ENCODE measurements around the gene ACOT13. TPM values are rescaled to one million over a fixed set of nuclear protein-coding genes. Genes with fewer than 3 reads are reported as not detected.
"Not testable (repeated sequence)": the region's sequence is repeated elsewhere in the genome, so short reads cannot be mapped to it uniquely, and the experiment has no call there.

Gene ACOT13
- total RNA-seq, 4 donors from 2014 or later, result 4.8 to 14.7 (median 10.9) TPM

DNA sequence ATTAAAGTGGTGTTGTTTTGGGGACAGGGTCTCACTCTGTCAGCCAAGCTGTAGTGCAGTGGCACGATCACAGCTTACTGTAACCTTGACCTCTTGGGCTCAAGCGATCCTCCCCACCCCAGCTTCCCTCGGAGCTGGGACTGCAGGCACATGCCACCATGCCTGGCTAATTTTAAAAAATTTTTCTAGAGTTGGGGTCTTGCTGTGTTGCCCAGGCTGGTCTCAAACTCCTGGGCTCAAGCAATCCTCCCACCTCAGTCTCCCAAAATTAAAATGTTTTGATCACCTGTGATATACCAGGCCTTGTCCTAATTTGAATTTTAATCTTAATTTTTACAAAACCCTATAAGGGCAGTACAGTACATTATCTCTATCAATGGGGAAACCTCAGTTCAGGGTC, 25.5 kb downstream of the ACOT13 start:
- Histone ChIP-seq H3K9me3 (no peaks in the 10 kb centered on the region), H3K36me3 (no peaks in the 10 kb centered on the region), H3K27me3 (no peaks in the 10 kb centered on the region), H3K4me1 (peaks cover 6% of the 10 kb centered on the region), H3K4me3 (no peak overlapping the region), H3K27ac (no peak overlapping the region)
- DNase-seq (ENCODE audit: low spot score in 2 of 2), result no peak
- WGBS, result 85% methylated on average over 3 of the region's 3 CpGs
- TF ChIP-seq POLR2A (IDR thresholded peaks at IDR 0.05) (no peak), EP300 (IDR thresholded peaks at IDR 0.05) (no peak), POLR2AphosphoS5 (IDR thresholded peaks at IDR 0.05) (no peak)
- TF ChIP-seq, protein P1, sequence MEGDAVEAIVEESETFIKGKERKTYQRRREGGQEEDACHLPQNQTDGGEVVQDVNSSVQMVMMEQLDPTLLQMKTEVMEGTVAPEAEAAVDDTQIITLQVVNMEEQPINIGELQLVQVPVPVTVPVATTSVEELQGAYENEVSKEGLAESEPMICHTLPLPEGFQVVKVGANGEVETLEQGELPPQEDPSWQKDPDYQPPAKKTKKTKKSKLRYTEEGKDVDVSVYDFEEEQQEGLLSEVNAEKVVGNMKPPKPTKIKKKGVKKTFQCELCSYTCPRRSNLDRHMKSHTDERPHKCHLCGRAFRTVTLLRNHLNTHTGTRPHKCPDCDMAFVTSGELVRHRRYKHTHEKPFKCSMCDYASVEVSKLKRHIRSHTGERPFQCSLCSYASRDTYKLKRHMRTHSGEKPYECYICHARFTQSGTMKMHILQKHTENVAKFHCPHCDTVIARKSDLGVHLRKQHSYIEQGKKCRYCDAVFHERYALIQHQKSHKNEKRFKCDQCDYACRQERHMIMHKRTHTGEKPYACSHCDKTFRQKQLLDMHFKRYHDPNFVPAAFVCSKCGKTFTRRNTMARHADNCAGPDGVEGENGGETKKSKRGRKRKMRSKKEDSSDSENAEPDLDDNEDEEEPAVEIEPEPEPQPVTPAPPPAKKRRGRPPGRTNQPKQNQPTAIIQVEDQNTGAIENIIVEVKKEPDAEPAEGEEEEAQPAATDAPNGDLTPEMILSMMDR (IDR thresholded peaks at IDR 0.05), result no peak

- no peak for DNase-seq (ENCODE audit: low spot score in 2 of 2)
- H3K27ac ChIP-seq, result no peak overlapping the region
- H3K4me1 ChIP-seq, result peaks cover 6% of the 10 kb centered on the region
- TF ChIP-seq POLR2AphosphoS5 (IDR thresholded peaks at IDR 0.05), result no peak
- no peak for TF ChIP-seq POLR2A (IDR thresholded peaks at IDR 0.05)
- TF ChIP-seq EP300 (IDR thresholded peaks at IDR 0.05), result no peak
- TF ChIP-seq, protein P1 (IDR thresholded peaks at IDR 0.05), result no peak
- H3K36me3 ChIP-seq, result no peaks in the 10 kb centered on the region
- no peak overlapping the region for H3K4me3 ChIP-seq
- H3K9me3 ChIP-seq, result no peaks in the 10 kb centered on the region
- no peaks in the 10 kb centered on the region for H3K27me3 ChIP-seq
- WGBS, result 86% methylated on average over 2 of the region's 2 CpGs
These were observed 26.1 kb downstream of the ACOT13 start for GRCh38 chr6:24692848-24693592.

DNA sequence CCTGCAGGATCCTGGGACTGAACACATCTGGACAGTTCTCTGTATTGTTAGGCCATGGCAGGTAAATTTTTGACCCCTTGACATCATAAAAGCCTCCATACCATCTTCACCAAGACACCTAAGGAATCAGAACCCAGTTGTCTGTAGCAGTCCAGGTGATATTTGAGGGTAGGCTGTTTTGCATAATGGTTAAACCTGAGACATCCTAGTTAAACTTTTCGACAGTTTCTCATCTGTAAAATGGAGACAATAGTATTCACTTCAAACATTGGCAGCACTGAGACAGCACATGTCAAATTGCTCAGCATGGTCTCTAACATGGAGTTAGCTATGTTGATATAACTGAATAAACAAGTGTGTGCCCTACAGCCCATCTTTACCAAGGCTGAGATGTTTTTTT, 27.3 kb downstream of the ACOT13 start:
- no peaks in the 10 kb centered on the region for H3K9me3 ChIP-seq
- no peak overlapping the region for H3K4me3 ChIP-seq
- 95% methylated on average over 1 of the region's 1 CpG for WGBS
- no peak for DNase-seq (ENCODE audit: low spot score in 2 of 2)
- TF ChIP-seq EP300 (IDR thresholded peaks at IDR 0.05) (no peak), POLR2AphosphoS5 (IDR thresholded peaks at IDR 0.05) (no peak), POLR2A (IDR thresholded peaks at IDR 0.05) (no peak)
- TF ChIP-seq, protein P1 (IDR thresholded peaks at IDR 0.05), result no peak
- no peak overlapping the region for H3K27ac ChIP-seq
- no peaks in the 10 kb centered on the region for H3K27me3 ChIP-seq
- no peaks in the 10 kb centered on the region for H3K36me3 ChIP-seq
- H3K4me1 ChIP-seq, result peaks cover 6% of the 10 kb centered on the region

DNA sequence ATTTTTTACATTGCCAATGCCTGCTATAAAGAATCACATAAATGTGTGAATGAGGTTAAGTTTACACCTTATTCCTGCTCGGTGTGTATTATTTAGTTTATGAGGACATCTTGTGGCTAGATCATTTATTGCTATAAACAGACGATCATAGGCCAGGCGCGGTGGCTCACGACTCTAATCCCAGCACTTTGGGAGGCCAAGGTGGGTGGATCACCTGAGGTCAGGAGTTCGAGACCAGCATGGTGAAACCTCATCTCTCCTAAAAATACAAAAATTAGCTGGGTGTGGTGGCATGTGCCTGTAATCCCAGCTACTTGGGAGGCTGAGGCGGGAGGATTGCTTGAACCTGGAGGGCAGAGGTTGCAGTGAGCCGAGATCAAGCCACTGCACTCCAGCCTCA, 28.8 kb downstream of the ACOT13 start:
- H3K27ac ChIP-seq; H3K4me3 ChIP-seq; H3K9me3 ChIP-seq; H3K36me3 ChIP-seq; DNase-seq (ENCODE audit: low spot score in 2 of 2); H3K27me3 ChIP-seq; H3K4me1 ChIP-seq: not testable (repeated sequence)
- WGBS, result 29% methylated on average over 8 of the region's 8 CpGs
- TF ChIP-seq, protein P1 (IDR thresholded peaks at IDR 0.05), result peak; percentile 31 to 35

DNA sequence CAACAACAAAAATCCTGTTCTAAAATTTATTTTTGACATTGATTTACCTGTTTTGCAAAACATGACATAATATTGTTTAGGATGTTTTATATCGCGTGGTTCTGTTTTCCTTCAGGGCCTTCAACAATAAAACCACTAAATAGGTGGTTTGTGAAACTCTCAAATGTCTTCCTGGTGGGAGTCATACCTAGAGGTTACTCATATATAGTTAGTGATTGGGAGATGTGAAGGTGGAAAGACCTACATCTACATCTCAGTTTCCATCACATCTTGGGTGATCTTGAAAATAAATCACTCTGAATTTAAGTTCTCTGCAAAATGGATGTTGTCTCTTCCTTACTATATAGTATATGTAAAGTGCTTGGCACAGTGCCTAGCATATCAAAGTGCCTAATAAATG, 29.2 kb downstream of the ACOT13 start:
- Histone ChIP-seq H3K36me3 (peaks cover 1% of the 10 kb centered on the region), H3K9me3 (no peaks in the 10 kb centered on the region), H3K4me3 (no peak overlapping the region), H3K4me1 (no peaks in the 10 kb centered on the region), H3K27me3 (no peaks in the 10 kb centered on the region), H3K27ac (no peak overlapping the region)
- WGBS, result 92% methylated on average over 2 of the region's 2 CpGs
- DNase-seq (ENCODE audit: low spot score in 2 of 2), result no peak
- TF ChIP-seq, protein P1 (IDR thresholded peaks at IDR 0.05), result no peak
- TF ChIP-seq POLR2A (IDR thresholded peaks at IDR 0.05), result no peak
- no peak for TF ChIP-seq EP300 (IDR thresholded peaks at IDR 0.05)
- no peak for TF ChIP-seq POLR2AphosphoS5 (IDR thresholded peaks at IDR 0.05)
